ENCODE measurements around the gene RETREG1.

Gene RETREG1

DNA sequence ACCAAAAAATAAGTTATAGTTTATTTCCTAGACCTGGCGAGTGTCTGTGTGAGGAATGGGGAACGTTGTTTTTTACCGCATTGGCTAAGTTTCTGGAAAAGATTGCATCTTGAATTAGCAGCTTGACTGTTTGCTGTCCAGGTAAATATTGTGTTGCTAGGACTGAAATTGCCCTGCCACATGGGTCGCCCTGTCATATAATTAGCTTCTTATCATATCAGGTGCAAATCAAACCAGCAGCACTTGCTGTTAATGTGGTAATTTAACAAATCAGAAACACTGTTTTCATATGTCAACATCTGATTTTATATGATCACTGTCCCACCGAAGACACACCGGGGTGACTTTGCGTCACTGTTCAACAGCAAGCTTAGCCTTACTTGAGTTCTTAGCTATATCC is 87.5 kb downstream of the RETREG1 start:
- H3K9me3 ChIP-seq (ENCODE audit: low read depth, low read length), result no peaks in the 10 kb centered on the region
- no peak overlapping the region for H3K4me3 ChIP-seq
- no peak overlapping the region for H3K9ac ChIP-seq (ENCODE audit: insufficient read length)
- TF ChIP-seq FOXP2 (optimal IDR thresholded peaks at IDR 0.05; ENCODE audit: control extremely low read depth, extremely low read length, insufficient read depth) (no peak), POLR2AphosphoS5 (IDR thresholded peaks at IDR 0.05; ENCODE audit: borderline replicate concordance, low read depth, low read length) (no peak), EZH2 (IDR thresholded peaks at IDR 0.05) (no peak)
- no peak for DNase-seq (ENCODE audit: low read depth, low spot score)
- H3K36me3 ChIP-seq (ENCODE audit: insufficient read depth, low read length), result no peaks in the 10 kb centered on the region
- no peak overlapping the region for H3K27ac ChIP-seq

DNA sequence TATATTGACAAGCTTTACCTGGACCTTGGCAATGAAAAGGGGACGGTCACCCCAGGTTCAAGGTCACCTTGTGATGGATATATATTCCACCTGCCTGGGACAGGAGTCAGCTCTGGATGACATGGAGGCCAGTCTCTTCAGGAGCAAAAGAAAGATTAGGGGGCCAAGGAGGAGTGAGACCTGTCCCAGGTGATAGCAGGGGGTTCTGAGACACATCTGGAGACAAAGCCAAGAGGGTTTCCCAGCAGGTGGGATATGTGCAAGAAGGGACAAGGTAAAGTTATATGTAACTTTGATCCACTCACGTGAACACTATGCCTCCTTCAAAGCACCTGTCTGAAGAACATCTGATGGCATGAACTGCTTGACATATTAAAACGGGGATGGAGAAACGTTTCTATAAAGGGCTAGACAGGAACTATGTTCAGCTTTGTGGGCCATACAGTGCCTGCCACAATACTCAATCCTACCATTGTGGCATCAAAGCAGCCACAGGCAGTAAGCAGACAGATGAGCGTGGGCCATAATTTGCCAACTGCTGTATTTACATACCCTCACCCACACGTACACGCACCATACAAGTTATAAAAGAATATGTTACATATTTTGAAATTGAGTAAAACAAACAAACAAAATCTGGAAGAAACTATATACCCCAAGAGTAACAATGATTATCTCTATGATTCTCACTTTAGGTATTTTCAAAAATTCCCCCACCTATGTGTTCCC is 88.3 kb downstream of the RETREG1 start:
- H3K9ac ChIP-seq (ENCODE audit: insufficient read length), result no peak overlapping the region
- H3K27ac ChIP-seq, result no peak overlapping the region
- DNase-seq (ENCODE audit: low read depth, low spot score), result no peak
- H3K4me3 ChIP-seq, result no peak overlapping the region
- TF ChIP-seq EZH2 (IDR thresholded peaks at IDR 0.05) (no peak), POLR2AphosphoS5 (IDR thresholded peaks at IDR 0.05; ENCODE audit: borderline replicate concordance, low read depth, low read length) (no peak), FOXP2 (optimal IDR thresholded peaks at IDR 0.05; ENCODE audit: control extremely low read depth, extremely low read length, insufficient read depth) (no peak)
- no peaks in the 10 kb centered on the region for H3K36me3 ChIP-seq (ENCODE audit: insufficient read depth, low read length)
- H3K9me3 ChIP-seq (ENCODE audit: low read depth, low read length), result no peaks in the 10 kb centered on the region

DNA sequence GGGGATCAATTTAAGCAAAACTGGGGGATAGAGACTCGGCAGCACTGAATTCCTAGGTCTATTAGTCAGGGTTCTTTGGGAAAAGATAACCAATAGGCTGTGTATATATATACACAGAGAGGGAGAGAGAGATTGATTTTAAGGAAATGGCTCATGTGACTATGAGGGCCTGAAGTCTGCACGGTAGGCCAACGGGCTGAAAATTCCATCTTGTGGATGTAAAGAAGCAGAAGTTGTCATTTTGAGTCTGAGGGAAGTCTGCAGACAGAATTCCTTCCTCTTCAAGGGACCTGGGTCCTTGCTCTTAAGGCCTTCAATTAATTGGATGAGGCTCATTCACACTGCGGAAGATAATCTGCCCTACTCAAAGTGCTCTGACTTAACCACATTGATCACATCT is 91.1 kb downstream of the RETREG1 start:
- H3K9ac ChIP-seq (ENCODE audit: insufficient read length), result no peak overlapping the region
- TF ChIP-seq FOXP2 (optimal IDR thresholded peaks at IDR 0.05; ENCODE audit: control extremely low read depth, extremely low read length, insufficient read depth) (no peak), POLR2AphosphoS5 (IDR thresholded peaks at IDR 0.05; ENCODE audit: borderline replicate concordance, low read depth, low read length) (no peak), EZH2 (IDR thresholded peaks at IDR 0.05) (no peak)
- H3K36me3 ChIP-seq (ENCODE audit: insufficient read depth, low read length), result no peaks in the 10 kb centered on the region
- no peaks in the 10 kb centered on the region for H3K9me3 ChIP-seq (ENCODE audit: low read depth, low read length)
- H3K4me3 ChIP-seq, result no peak overlapping the region
- no peak overlapping the region for H3K27ac ChIP-seq
- DNase-seq (ENCODE audit: low read depth, low spot score), result no peak

DNA sequence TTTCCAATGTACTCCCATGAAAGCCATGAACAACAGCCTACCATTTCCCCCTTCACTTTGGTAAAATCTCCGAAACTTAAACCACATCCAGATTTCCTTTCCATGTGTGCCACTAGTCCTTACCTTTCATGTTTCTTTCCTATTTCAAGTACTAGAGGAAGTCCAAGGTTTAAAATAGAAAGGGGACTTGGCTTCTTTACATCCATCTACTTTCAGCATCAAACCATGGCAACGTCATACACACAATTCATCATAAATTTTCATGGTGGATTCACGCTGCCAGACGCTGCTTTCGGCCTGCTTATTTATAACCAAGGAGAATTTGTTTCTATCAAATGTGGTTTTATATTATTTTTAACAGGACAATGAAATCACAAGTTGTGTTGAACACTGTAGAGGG is 92.5 kb downstream of the RETREG1 start:
- no peak for TF ChIP-seq EZH2 (IDR thresholded peaks at IDR 0.05)
- no peak for TF ChIP-seq FOXP2 (optimal IDR thresholded peaks at IDR 0.05; ENCODE audit: control extremely low read depth, extremely low read length, insufficient read depth)
- TF ChIP-seq POLR2AphosphoS5 (IDR thresholded peaks at IDR 0.05; ENCODE audit: borderline replicate concordance, low read depth, low read length), result no peak
- Histone ChIP-seq H3K36me3 (ENCODE audit: insufficient read depth, low read length) (no peaks in the 10 kb centered on the region), H3K27ac (no peak overlapping the region), H3K4me3 (no peak overlapping the region), H3K9ac (ENCODE audit: insufficient read length) (no peak overlapping the region), H3K9me3 (ENCODE audit: low read depth, low read length) (no peaks in the 10 kb centered on the region)
- no peak for DNase-seq (ENCODE audit: low read depth, low spot score)

DNA sequence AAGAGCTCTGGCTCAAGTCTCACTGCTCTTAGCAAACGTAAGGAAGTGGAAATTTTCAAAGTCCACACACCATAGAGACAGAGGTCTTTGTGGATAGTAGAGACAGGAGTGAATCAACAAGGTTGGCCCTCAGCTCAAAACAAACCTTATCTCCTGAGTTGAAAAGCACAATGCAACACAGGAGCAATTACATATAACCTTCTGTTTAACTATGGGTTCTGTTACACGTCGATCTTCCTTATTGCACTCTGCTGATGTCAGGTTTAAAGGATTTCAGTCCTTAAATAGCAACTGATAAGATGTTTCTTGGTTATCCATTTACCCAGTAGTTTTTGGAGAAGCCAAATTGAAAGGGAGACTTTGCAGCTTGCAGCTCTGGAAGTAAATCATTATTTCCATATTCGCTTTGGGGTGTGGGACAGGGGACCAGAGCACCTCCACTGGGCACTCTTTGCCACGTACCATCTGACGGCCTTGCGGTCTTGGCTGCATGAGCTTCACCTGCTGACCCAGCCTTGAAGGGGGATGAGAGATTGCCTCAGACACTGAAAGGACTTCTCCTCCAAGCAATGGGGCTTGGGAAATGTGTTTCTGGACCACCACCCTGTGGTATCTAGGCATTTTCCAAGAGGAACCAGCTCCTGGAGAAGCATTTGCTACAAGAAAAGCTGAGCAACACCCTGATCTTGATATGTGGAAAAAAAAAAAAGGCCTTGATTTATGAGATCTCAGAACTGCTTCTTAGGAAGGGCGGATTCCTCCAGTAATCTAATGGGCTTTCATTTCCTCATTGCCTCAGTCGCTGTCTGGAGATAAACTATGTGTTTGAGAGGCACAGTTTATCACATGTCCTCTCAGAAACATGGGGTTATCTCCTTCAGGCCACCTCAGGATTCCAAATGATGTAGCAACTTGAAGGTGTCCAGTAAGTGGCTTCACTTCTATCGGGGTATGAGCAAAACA is 95.0 kb downstream of the RETREG1 start:
- no peak for TF ChIP-seq FOXP2 (optimal IDR thresholded peaks at IDR 0.05; ENCODE audit: control extremely low read depth, extremely low read length, insufficient read depth)
- no peak for TF ChIP-seq POLR2AphosphoS5 (IDR thresholded peaks at IDR 0.05; ENCODE audit: borderline replicate concordance, low read depth, low read length)
- TF ChIP-seq EZH2 (IDR thresholded peaks at IDR 0.05), result no peak
- Histone ChIP-seq H3K27ac (no peak overlapping the region), H3K36me3 (ENCODE audit: insufficient read depth, low read length) (no peaks in the 10 kb centered on the region), H3K9ac (ENCODE audit: insufficient read length) (no peak overlapping the region), H3K9me3 (ENCODE audit: low read depth, low read length) (no peaks in the 10 kb centered on the region), H3K4me3 (no peak overlapping the region)
- DNase-seq (ENCODE audit: low read depth, low spot score), result no peak

DNA sequence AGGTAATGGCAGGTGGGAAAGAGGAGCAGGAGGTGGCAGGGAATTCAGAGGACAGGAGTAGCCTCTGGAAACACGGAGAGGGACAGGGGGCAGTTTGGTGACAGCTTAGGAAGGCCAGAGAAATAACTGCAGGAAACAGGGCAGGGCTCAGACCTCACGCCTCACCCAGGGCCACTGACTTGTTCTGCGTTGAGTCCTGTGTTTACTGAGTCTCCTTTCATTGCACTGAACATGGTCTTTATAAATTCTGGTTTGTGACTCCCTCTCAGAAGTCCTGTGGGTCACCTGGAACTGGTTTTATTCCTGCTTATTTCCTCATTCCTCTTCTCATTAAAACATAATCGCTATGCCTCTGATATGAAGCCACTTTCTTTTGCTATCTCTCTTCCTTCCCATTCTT is 96.0 kb downstream of the RETREG1 start:
- no peak for TF ChIP-seq EZH2 (IDR thresholded peaks at IDR 0.05)
- no peak for TF ChIP-seq POLR2AphosphoS5 (IDR thresholded peaks at IDR 0.05; ENCODE audit: borderline replicate concordance, low read depth, low read length)
- no peak for TF ChIP-seq FOXP2 (optimal IDR thresholded peaks at IDR 0.05; ENCODE audit: control extremely low read depth, extremely low read length, insufficient read depth)
- Histone ChIP-seq H3K36me3 (ENCODE audit: insufficient read depth, low read length) (no peaks in the 10 kb centered on the region), H3K9ac (ENCODE audit: insufficient read length) (no peak overlapping the region), H3K4me3 (no peak overlapping the region), H3K9me3 (ENCODE audit: low read depth, low read length) (no peaks in the 10 kb centered on the region), H3K27ac (no peak overlapping the region)
- DNase-seq (ENCODE audit: low read depth, low spot score), result no peak

DNA sequence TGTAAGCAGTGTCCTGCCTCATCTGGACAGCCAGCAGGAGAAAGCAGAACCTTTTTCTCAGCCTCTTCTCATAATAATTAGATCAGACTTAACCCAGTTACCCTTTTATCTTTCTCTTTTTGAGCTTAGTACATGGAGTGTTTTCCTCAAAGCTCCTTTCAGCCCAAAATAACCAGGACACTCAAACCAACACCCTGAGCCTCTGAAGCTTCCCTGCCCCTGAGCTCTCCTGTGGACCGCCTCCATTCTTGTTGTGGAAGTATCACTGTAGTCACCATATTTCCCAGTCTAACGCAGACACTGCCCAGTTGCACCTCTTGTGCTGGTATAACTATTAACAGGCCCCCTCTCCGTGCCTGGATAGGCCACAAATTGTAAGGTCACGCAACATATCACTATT is 97.4 kb downstream of the RETREG1 start:
- Histone ChIP-seq H3K9ac (ENCODE audit: insufficient read length) (no peak overlapping the region), H3K9me3 (ENCODE audit: low read depth, low read length) (no peaks in the 10 kb centered on the region), H3K4me3 (no peak overlapping the region), H3K27ac (no peak overlapping the region), H3K36me3 (ENCODE audit: insufficient read depth, low read length) (no peaks in the 10 kb centered on the region)
- TF ChIP-seq EZH2 (IDR thresholded peaks at IDR 0.05), result no peak
- no peak for TF ChIP-seq FOXP2 (optimal IDR thresholded peaks at IDR 0.05; ENCODE audit: control extremely low read depth, extremely low read length, insufficient read depth)
- no peak for TF ChIP-seq POLR2AphosphoS5 (IDR thresholded peaks at IDR 0.05; ENCODE audit: borderline replicate concordance, low read depth, low read length)
- no peak for DNase-seq (ENCODE audit: low read depth, low spot score)

DNA sequence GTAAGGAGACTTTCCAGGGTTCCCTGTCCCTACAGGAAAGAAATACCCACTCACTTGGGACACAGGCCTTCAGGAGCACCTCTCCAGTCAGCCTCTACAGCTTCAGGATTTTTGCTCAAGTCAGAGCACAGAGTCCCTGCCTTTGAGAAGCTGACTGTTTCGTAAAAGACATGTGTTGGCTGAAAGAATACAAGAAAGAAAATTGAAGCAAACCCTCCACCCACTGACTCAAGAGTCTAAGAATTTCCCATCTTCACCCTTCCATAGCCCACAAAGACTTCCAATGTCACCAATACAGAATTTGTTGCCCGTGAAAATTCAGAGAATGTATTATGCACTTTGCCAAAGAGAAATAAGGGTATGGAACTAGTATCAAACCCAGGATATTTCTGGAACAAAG is 98.2 kb downstream of the RETREG1 start:
- no peaks in the 10 kb centered on the region for H3K36me3 ChIP-seq (ENCODE audit: insufficient read depth, low read length)
- no peak overlapping the region for H3K9ac ChIP-seq (ENCODE audit: insufficient read length)
- H3K4me3 ChIP-seq, result no peak overlapping the region
- H3K9me3 ChIP-seq (ENCODE audit: low read depth, low read length), result no peaks in the 10 kb centered on the region
- no peak for DNase-seq (ENCODE audit: low read depth, low spot score)
- TF ChIP-seq EZH2 (IDR thresholded peaks at IDR 0.05) (no peak), POLR2AphosphoS5 (IDR thresholded peaks at IDR 0.05; ENCODE audit: borderline replicate concordance, low read depth, low read length) (no peak), FOXP2 (optimal IDR thresholded peaks at IDR 0.05; ENCODE audit: control extremely low read depth, extremely low read length, insufficient read depth) (no peak)
- H3K27ac ChIP-seq, result no peak overlapping the region
